ENCODE data around the gene CAND1.

Gene CAND1

DNA sequence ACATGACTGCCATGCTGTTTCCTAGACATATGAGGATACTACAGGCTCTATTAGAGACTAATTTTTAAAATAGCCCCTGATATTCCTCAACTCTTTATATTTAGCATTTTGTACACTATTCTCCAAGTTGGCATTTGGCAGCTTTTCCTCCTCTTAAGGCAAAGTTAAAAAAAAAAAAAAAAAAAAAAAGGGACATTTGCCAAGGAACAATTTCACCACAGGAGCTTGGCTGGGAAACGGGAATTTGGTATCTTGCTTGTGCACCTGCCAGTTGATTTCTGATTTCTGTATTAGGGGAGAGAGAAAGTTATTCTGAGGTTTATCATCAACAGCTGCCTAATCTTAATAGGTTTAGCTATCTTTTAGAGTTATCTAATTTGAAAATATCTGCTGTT, 87.2 kb downstream of the CAND1 start:
- TF ChIP-seq SIN3A (IDR thresholded peaks at IDR 0.05; ENCODE audit: borderline replicate concordance, insufficient read depth, low read length), result no peak
- TF ChIP-seq TAF1 (IDR thresholded peaks at IDR 0.05; ENCODE audit: borderline replicate concordance, insufficient read depth, low read length), result no peak
- TF ChIP-seq, protein P1, sequence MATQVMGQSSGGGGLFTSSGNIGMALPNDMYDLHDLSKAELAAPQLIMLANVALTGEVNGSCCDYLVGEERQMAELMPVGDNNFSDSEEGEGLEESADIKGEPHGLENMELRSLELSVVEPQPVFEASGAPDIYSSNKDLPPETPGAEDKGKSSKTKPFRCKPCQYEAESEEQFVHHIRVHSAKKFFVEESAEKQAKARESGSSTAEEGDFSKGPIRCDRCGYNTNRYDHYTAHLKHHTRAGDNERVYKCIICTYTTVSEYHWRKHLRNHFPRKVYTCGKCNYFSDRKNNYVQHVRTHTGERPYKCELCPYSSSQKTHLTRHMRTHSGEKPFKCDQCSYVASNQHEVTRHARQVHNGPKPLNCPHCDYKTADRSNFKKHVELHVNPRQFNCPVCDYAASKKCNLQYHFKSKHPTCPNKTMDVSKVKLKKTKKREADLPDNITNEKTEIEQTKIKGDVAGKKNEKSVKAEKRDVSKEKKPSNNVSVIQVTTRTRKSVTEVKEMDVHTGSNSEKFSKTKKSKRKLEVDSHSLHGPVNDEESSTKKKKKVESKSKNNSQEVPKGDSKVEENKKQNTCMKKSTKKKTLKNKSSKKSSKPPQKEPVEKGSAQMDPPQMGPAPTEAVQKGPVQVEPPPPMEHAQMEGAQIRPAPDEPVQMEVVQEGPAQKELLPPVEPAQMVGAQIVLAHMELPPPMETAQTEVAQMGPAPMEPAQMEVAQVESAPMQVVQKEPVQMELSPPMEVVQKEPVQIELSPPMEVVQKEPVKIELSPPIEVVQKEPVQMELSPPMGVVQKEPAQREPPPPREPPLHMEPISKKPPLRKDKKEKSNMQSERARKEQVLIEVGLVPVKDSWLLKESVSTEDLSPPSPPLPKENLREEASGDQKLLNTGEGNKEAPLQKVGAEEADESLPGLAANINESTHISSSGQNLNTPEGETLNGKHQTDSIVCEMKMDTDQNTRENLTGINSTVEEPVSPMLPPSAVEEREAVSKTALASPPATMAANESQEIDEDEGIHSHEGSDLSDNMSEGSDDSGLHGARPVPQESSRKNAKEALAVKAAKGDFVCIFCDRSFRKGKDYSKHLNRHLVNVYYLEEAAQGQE (IDR thresholded peaks at IDR 0.05; ENCODE audit: insufficient read depth in 1 of 2, low read depth in 2 of 2, low read length in 2 of 2), result no peak
- TF ChIP-seq FOXP2 (optimal IDR thresholded peaks at IDR 0.05; ENCODE audit: borderline replicate concordance, extremely low read depth, extremely low read length, insufficient read depth), result no peak
- TF ChIP-seq POLR2AphosphoS5 (IDR thresholded peaks at IDR 0.05; ENCODE audit: low read depth, low read length), result no peak

DNA sequence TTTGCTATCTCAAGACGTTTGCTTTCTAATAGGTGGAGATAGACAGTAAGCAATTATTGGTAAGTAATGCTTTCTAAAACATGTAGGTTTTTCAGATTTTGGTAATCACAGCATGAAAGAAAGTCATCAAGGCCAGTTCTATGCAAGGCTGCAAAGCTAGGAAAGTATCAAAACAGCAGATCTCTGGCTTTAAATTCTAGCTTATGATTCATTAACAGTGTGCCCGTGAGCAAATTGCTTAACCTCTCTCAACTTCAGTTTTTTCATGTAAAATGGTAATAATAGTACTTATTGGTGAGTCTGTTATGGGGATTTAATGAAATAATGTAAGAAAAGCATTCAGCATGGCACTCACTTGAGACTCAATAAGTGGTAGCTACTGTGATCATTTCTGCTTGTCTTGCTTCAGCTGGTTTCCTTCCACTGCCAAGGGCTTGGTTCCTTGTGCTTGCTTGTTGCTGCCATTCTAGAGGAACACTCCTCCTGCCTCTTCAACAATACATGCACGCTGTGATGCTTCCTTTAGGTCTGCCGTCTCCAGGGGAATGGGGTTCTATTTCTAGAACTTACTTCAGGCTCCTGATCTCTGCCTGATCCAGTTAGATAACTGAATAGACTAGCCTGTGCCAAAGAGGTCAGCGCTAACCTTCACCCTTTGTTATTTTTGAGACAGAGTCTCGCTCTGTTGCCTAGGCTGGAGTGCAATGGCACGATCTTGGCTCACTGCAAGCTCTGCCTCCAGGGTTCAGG, 88.4 kb downstream of the CAND1 start:
- TF ChIP-seq TAF1 (IDR thresholded peaks at IDR 0.05; ENCODE audit: borderline replicate concordance, insufficient read depth, low read length) (no peak), FOXP2 (optimal IDR thresholded peaks at IDR 0.05; ENCODE audit: borderline replicate concordance, extremely low read depth, extremely low read length, insufficient read depth) (no peak), POLR2AphosphoS5 (IDR thresholded peaks at IDR 0.05; ENCODE audit: low read depth, low read length) (no peak), SIN3A (IDR thresholded peaks at IDR 0.05; ENCODE audit: borderline replicate concordance, insufficient read depth, low read length) (no peak)
- TF ChIP-seq, protein P1 (IDR thresholded peaks at IDR 0.05; ENCODE audit: insufficient read depth in 1 of 2, low read depth in 2 of 2, low read length in 2 of 2), result no peak

DNA sequence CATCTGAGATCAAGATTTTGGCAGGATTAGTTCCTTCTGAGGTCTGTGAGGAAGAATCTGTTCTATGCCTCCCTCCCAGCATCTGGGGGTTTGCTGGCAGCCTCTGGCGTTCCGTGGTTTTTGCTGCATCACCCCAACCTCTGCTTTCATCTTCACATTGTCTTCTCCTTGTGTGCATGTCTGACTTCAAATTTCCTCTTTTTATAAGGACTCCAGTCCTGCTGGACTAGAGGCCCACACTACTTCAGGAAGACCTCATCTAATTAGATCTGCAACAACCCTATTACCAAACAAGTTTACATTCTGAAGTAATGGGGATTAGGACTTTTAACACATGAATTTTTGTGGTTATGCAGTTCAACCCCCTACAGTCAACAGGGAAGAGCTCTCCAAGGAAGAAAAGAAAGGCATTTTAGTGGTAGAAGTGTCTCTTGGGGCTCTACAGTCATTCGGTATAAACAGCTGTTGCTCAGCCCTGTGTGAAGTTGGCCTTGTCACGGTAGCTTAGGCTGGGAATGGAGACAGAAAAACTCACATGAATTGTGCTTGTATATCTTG, 89.7 kb downstream of the CAND1 start:
- TF ChIP-seq POLR2AphosphoS5 (IDR thresholded peaks at IDR 0.05; ENCODE audit: low read depth, low read length), result no peak
- no peak for TF ChIP-seq TAF1 (IDR thresholded peaks at IDR 0.05; ENCODE audit: borderline replicate concordance, insufficient read depth, low read length)
- TF ChIP-seq, protein P1 (IDR thresholded peaks at IDR 0.05; ENCODE audit: insufficient read depth in 1 of 2, low read depth in 2 of 2, low read length in 2 of 2), result no peak
- no peak for TF ChIP-seq FOXP2 (optimal IDR thresholded peaks at IDR 0.05; ENCODE audit: borderline replicate concordance, extremely low read depth, extremely low read length, insufficient read depth)
- TF ChIP-seq SIN3A (IDR thresholded peaks at IDR 0.05; ENCODE audit: borderline replicate concordance, insufficient read depth, low read length), result no peak

DNA sequence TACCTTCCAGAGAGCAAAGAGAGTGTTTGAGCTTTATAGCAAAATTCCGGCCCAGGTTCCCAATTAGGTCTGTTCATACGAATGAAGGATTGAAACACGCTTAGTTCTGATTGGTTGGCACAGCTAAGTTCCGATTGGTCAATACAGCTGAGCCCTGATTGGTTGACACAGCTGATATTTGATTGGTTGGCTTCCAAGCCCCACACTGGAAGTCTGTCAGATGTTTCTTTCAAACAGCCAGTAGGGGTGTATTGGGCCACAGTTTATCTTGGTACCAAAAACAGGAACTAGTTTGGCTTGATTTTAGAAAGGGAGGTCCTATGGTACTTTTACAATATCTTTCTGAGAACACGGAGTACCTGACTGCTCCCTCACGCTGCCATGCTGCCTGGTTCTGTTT, 93.4 kb downstream of the CAND1 start:
- TF ChIP-seq TAF1 (IDR thresholded peaks at IDR 0.05; ENCODE audit: borderline replicate concordance, insufficient read depth, low read length), result no peak
- TF ChIP-seq POLR2AphosphoS5 (IDR thresholded peaks at IDR 0.05; ENCODE audit: low read depth, low read length), result no peak
- TF ChIP-seq SIN3A (IDR thresholded peaks at IDR 0.05; ENCODE audit: borderline replicate concordance, insufficient read depth, low read length), result no peak
- TF ChIP-seq, protein P1 (IDR thresholded peaks at IDR 0.05; ENCODE audit: insufficient read depth in 1 of 2, low read depth in 2 of 2, low read length in 2 of 2), result no peak
- TF ChIP-seq FOXP2 (optimal IDR thresholded peaks at IDR 0.05; ENCODE audit: borderline replicate concordance, extremely low read depth, extremely low read length, insufficient read depth), result no peak

Data from PFSK-1 (cell line).